ENCODE data around the gene ORAI3.
"Not testable (repeated sequence)": the region's sequence is repeated elsewhere in the genome, so short reads cannot be mapped to it uniquely, and the experiment has no call there.

The ORAI3 gene

GRCh38 chr16:30929167-30929566 is 19.7 kb upstream of the ORAI3 start:
- H3K27me3 Mint-ChIP-seq: no peaks in the 10 kb centered on the region
- peaks cover 5% of the 10 kb centered on the region for H3K4me1 Mint-ChIP-seq (ENCODE audit: low read depth)
- no peak overlapping the region for H3K4me3 Mint-ChIP-seq
- no peak overlapping the region for H3K27ac Mint-ChIP-seq
- peaks cover 19% of the 10 kb centered on the region for H3K36me3 Mint-ChIP-seq (ENCODE audit: low read depth)
- H3K9me3 Mint-ChIP-seq: no peaks in the 10 kb centered on the region

GRCh38 chr16:30930160-30930571 is 18.7 kb upstream of the ORAI3 start:
- H3K4me3 Mint-ChIP-seq: no peak overlapping the region
- peaks cover 22% of the 10 kb centered on the region for H3K36me3 Mint-ChIP-seq (ENCODE audit: low read depth)
- H3K9me3 Mint-ChIP-seq: no peaks in the 10 kb centered on the region
- no peaks in the 10 kb centered on the region for H3K27me3 Mint-ChIP-seq
- no peak overlapping the region for H3K27ac Mint-ChIP-seq
- H3K4me1 Mint-ChIP-seq (ENCODE audit: low read depth): peaks cover 4% of the 10 kb centered on the region

GRCh38 chr16:30931068-30931650 is 17.7 kb upstream of the ORAI3 start:
- Mint-ChIP-seq H3K4me1 (ENCODE audit: low read depth) (peaks cover 3% of the 10 kb centered on the region), H3K9me3 (no peaks in the 10 kb centered on the region), H3K27me3 (no peaks in the 10 kb centered on the region), H3K36me3 (ENCODE audit: low read depth) (peaks cover 25% of the 10 kb centered on the region), H3K4me3 (no peak overlapping the region), H3K27ac (no peak overlapping the region)

- no peaks in the 10 kb centered on the region for H3K27me3 Mint-ChIP-seq
- H3K9me3 Mint-ChIP-seq: no peaks in the 10 kb centered on the region
- peaks cover 7% of the 10 kb centered on the region for H3K4me1 Mint-ChIP-seq (ENCODE audit: low read depth)
- no peak overlapping the region for H3K4me3 Mint-ChIP-seq
- peaks cover 25% of the 10 kb centered on the region for H3K36me3 Mint-ChIP-seq (ENCODE audit: low read depth)
- H3K27ac Mint-ChIP-seq: no peak overlapping the region
Measured at GRCh38 chr16:30934827-30935557, 13.9 kb upstream of the ORAI3 start.

GRCh38 chr16:30937692-30938091 is 11.2 kb upstream of the ORAI3 start:
- Mint-ChIP-seq H3K4me1 (ENCODE audit: low read depth) (peaks cover 16% of the 10 kb centered on the region), H3K4me3 (no peak overlapping the region), H3K9me3 (no peaks in the 10 kb centered on the region), H3K27me3 (no peaks in the 10 kb centered on the region), H3K36me3 (ENCODE audit: low read depth) (peaks cover 16% of the 10 kb centered on the region), H3K27ac (peak overlapping the region; percentile 7)

GRCh38 chr16:30939571-30939970 is 9.3 kb upstream of the ORAI3 start:
- H3K27ac Mint-ChIP-seq, H3K9me3 Mint-ChIP-seq, H3K4me3 Mint-ChIP-seq: not testable (repeated sequence)

GRCh38 chr16:30941600-30942425 is 7.1 kb upstream of the ORAI3 start:
- Mint-ChIP-seq H3K4me3 (no peak overlapping the region), H3K27ac (no peak overlapping the region), H3K27me3 (no peaks in the 10 kb centered on the region), H3K4me1 (ENCODE audit: low read depth) (peaks cover 15% of the 10 kb centered on the region), H3K36me3 (ENCODE audit: low read depth) (peaks cover 25% of the 10 kb centered on the region), H3K9me3 (no peaks in the 10 kb centered on the region)

More at GRCh38 chr16:30939571-30939970, 9.3 kb upstream of the ORAI3 start:
- Mint-ChIP-seq H3K4me1 (ENCODE audit: low read depth) (peaks cover 17% of the 10 kb centered on the region), H3K36me3 (ENCODE audit: low read depth) (peaks cover 28% of the 10 kb centered on the region)
- H3K27me3 Mint-ChIP-seq: not testable (repeated sequence)

- H3K4me3 Mint-ChIP-seq: no peak overlapping the region
- no peaks in the 10 kb centered on the region for H3K27me3 Mint-ChIP-seq
- H3K4me1 Mint-ChIP-seq (ENCODE audit: low read depth): peaks cover 15% of the 10 kb centered on the region
- no peaks in the 10 kb centered on the region for H3K9me3 Mint-ChIP-seq
- H3K27ac Mint-ChIP-seq: no peak overlapping the region
- peaks cover 25% of the 10 kb centered on the region for H3K36me3 Mint-ChIP-seq (ENCODE audit: low read depth)
Measured at GRCh38 chr16:30942426-30942806, 6.5 kb upstream of the ORAI3 start.

- Mint-ChIP-seq H3K9me3 (no peaks in the 10 kb centered on the region), H3K27ac (peak overlapping the region; percentile 49), H3K4me3 (no peak overlapping the region), H3K36me3 (ENCODE audit: low read depth) (peaks cover 19% of the 10 kb centered on the region), H3K27me3 (no peaks in the 10 kb centered on the region), H3K4me1 (ENCODE audit: low read depth) (peaks cover 15% of the 10 kb centered on the region)
Measured at GRCh38 chr16:30944352-30944751, 4.5 kb upstream of the ORAI3 start.

GRCh38 chr16:30946671-30947540 is 2.0 kb upstream of the ORAI3 start:
- H3K4me3 Mint-ChIP-seq: peak overlapping the region; percentile 32
- peaks cover 15% of the 10 kb centered on the region for H3K36me3 Mint-ChIP-seq (ENCODE audit: low read depth)
- H3K4me1 Mint-ChIP-seq (ENCODE audit: low read depth): peaks cover 25% of the 10 kb centered on the region
- H3K27me3 Mint-ChIP-seq: no peaks in the 10 kb centered on the region
- no peaks in the 10 kb centered on the region for H3K9me3 Mint-ChIP-seq
- no peak overlapping the region for H3K27ac Mint-ChIP-seq

GRCh38 chr16:30947541-30947858 is 1.4 kb upstream of the ORAI3 start:
- peaks cover 15% of the 10 kb centered on the region for H3K36me3 Mint-ChIP-seq (ENCODE audit: low read depth)
- H3K27ac Mint-ChIP-seq: no peak overlapping the region
- no peaks in the 10 kb centered on the region for H3K27me3 Mint-ChIP-seq
- no peak overlapping the region for H3K4me3 Mint-ChIP-seq
- no peaks in the 10 kb centered on the region for H3K9me3 Mint-ChIP-seq
- H3K4me1 Mint-ChIP-seq (ENCODE audit: low read depth): peaks cover 20% of the 10 kb centered on the region

GRCh38 chr16:30947859-30948666 is 805 bp upstream of the ORAI3 start:
- Mint-ChIP-seq H3K4me3 (no peak overlapping the region), H3K9me3 (no peaks in the 10 kb centered on the region), H3K4me1 (ENCODE audit: low read depth) (peaks cover 16% of the 10 kb centered on the region), H3K27ac (no peak overlapping the region), H3K27me3 (no peaks in the 10 kb centered on the region), H3K36me3 (ENCODE audit: low read depth) (peaks cover 11% of the 10 kb centered on the region)

- Mint-ChIP-seq H3K9me3 (no peaks in the 10 kb centered on the region), H3K27me3 (no peaks in the 10 kb centered on the region), H3K4me1 (ENCODE audit: low read depth) (peaks cover 16% of the 10 kb centered on the region), H3K36me3 (ENCODE audit: low read depth) (no peaks in the 10 kb centered on the region), H3K27ac (peak overlapping the region; percentile 81), H3K4me3 (peak overlapping the region; percentile 86)
Measured at GRCh38 chr16:30949650-30950515, 1.0 kb downstream of the ORAI3 start.

Data from stimulated activated naive CD8-positive, alpha-beta T cell treated with anti-CD3 and anti-CD28 coated beads, Interleukin-15, Interleukin-2, amounts not matched to agents 100 ng/mL and 50 ng/mL, for 24 hours (primary cell).